Measurements from ENCODE around the gene LRPAP1. TPM values are rescaled to one million over a fixed set of nuclear protein-coding genes. Genes with fewer than 3 reads are reported as not detected.
"Not testable (repeated sequence)": the region's sequence is repeated elsewhere in the genome, so short reads cannot be mapped to it uniquely, and the experiment has no call there.

The LRPAP1 gene
- total RNA-seq, 1 experiment from 2014 or later = 171 TPM

DNA sequence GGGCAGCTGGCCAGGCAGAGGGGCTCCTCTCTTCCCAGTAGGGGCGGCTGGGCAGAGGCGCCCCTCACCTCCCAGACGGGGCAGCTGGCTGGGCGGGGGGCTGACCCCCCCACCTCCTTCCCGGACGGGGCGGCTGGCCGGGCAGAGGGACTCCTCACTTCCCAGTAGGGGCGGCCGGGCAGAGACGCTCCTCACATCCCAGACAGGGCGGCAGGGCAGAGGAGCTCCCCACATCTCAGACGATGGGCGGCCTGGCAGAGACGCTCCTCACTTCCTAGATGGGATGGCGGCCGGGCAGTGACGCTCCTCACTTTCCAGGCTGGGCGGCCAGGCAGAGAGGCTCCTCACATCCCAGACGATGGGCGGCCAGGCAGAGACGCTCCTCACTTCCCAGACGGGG is 6.7 kb upstream of the LRPAP1 start:
- BruUV-seq (replicated peaks); intact Hi-C loops (cut with micrococcal nuclease; ENCODE audit: unreplicated experiment); H3K4me1 ChIP-seq (ENCODE audit: insufficient read depth, low read length, poor library complexity, severe bottlenecking); H3K27ac ChIP-seq (ENCODE audit: low read depth, low read length, poor library complexity, severe bottlenecking); DNase-seq (ENCODE audit: low spot score); H3K4me3 ChIP-seq (ENCODE audit: low read depth, low read length, poor library complexity, severe bottlenecking); H3K27me3 ChIP-seq (replicated peaks; ENCODE audit: insufficient read depth, low read depth, low read length, poor library complexity); H3K36me3 ChIP-seq (ENCODE audit: insufficient read depth, low read length, poor library complexity, severe bottlenecking); CTCF ChIA-PET; H3K9me3 ChIP-seq (ENCODE audit: low read depth, low read length, poor library complexity, severe bottlenecking); POLR2A ChIA-PET (ENCODE audit: low non-redundant PET): not testable (repeated sequence)

DNA sequence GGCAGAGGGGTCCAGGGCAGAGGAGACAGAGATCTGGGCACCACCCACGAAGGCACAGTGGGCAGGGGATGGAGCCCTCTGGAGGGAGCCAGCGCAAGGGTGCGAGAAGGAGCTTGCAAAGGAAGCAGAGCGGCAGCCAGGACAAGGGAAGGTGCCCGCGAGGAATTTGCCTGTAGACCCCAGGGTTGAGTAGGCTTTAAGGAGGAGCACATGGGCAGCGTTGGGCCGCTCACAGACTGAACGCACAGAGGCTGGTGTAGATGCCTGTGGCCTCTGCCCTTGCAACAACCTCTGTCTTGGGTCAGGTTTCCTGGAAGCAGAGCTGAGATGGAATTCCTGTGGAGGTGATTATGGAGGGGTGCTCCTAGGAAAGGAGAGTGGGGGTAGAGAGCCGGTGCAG is 3.6 kb upstream of the LRPAP1 start:
- BruUV-seq (replicated peaks); H3K4me3 ChIP-seq (ENCODE audit: low read depth, low read length, poor library complexity, severe bottlenecking); H3K9me3 ChIP-seq (ENCODE audit: low read depth, low read length, poor library complexity, severe bottlenecking); CTCF ChIA-PET; H3K36me3 ChIP-seq (ENCODE audit: insufficient read depth, low read length, poor library complexity, severe bottlenecking); DNase-seq (ENCODE audit: low spot score); H3K27ac ChIP-seq (ENCODE audit: low read depth, low read length, poor library complexity, severe bottlenecking); H3K27me3 ChIP-seq (replicated peaks; ENCODE audit: insufficient read depth, low read depth, low read length, poor library complexity); intact Hi-C loops (cut with micrococcal nuclease; ENCODE audit: unreplicated experiment); POLR2A ChIA-PET (ENCODE audit: low non-redundant PET); H3K4me1 ChIP-seq (ENCODE audit: insufficient read depth, low read length, poor library complexity, severe bottlenecking): not testable (repeated sequence)

DNA sequence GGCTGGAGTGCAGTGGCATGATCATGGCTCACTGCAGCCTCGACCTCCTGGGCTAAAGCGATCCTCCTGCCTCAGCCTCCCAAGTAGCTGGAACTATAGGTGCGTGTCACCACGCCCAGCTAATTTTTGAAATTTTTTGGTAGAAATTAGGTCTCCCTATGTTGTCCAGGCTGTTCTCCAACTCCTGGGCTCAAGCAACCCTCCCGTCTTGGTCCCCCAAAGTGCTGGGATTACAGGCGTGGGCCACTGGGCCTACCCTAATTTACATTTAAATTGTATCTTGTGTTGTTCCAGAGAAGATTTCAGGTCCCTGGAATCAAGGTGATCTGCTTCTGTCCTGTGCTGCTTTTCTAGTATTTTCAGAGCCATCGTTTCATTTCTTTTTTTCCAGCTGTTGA is 1.2 kb upstream of the LRPAP1 start:
- H3K4me3 ChIP-seq (ENCODE audit: low read depth, low read length, poor library complexity, severe bottlenecking) = no peak overlapping the region
- H3K36me3 ChIP-seq (ENCODE audit: insufficient read depth, low read length, poor library complexity, severe bottlenecking) = peaks cover 8% of the 10 kb centered on the region
- peaks cover 7% of the 10 kb centered on the region for H3K4me1 ChIP-seq (ENCODE audit: insufficient read depth, low read length, poor library complexity, severe bottlenecking)
- no peak overlapping the region for H3K27ac ChIP-seq (ENCODE audit: low read depth, low read length, poor library complexity, severe bottlenecking)
- ChIA-PET CTCF (no interaction called here), POLR2A (ENCODE audit: low non-redundant PET) (no interaction called here)
- TF ChIP-seq, protein P1, sequence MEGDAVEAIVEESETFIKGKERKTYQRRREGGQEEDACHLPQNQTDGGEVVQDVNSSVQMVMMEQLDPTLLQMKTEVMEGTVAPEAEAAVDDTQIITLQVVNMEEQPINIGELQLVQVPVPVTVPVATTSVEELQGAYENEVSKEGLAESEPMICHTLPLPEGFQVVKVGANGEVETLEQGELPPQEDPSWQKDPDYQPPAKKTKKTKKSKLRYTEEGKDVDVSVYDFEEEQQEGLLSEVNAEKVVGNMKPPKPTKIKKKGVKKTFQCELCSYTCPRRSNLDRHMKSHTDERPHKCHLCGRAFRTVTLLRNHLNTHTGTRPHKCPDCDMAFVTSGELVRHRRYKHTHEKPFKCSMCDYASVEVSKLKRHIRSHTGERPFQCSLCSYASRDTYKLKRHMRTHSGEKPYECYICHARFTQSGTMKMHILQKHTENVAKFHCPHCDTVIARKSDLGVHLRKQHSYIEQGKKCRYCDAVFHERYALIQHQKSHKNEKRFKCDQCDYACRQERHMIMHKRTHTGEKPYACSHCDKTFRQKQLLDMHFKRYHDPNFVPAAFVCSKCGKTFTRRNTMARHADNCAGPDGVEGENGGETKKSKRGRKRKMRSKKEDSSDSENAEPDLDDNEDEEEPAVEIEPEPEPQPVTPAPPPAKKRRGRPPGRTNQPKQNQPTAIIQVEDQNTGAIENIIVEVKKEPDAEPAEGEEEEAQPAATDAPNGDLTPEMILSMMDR (conservative IDR thresholded peaks at IDR 0.05; ENCODE audit: low read depth, low read length) = no peak
- no peak for TF ChIP-seq EZH2 (IDR thresholded peaks at IDR 0.05; ENCODE audit: borderline replicate concordance, low read depth, low read length, poor library complexity, severe bottlenecking)
- no peak for DNase-seq (ENCODE audit: low spot score)
- no TSS peak for BruUV-seq (replicated peaks)
- no peaks in the 10 kb centered on the region for H3K9me3 ChIP-seq (ENCODE audit: low read depth, low read length, poor library complexity, severe bottlenecking)
- intact Hi-C loops (cut with micrococcal nuclease; ENCODE audit: unreplicated experiment) = no loop called here
- H3K27me3 ChIP-seq (replicated peaks; ENCODE audit: insufficient read depth, low read depth, low read length, poor library complexity) = peaks cover 7% of the 10 kb centered on the region

DNA sequence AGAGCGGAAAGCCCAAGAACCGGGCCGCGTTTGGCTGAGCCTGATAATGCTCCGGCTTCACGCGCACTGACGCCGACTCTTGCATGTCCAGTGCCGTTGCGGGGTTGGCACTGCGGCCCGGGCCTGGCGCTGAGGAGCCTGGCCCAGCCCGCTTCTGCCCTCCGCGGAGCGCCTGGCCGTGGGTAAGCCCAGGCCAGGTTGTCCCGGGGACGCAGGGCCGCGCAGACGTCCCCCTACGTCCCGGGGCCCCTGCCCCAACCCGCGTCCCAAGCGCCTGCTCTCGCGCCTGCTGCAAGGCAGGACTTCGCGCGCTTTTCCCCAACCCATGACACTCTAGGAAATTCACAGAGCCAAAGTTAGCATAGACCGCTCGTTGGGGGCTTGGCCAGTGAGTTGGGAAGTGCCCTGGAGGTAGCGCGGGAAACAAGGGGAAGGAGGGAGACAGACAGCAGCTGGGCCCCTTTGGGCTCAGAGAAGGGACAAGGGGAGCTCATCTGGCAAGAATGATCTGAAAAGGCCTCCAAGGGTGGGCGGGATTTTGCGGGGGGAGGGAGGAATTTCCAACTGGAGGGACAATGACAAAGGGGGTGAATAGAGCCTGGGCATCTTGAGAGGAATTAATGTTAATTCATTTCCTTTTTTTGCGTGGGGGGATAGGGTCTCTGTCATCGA is 665 bp upstream of the LRPAP1 start:
- Histone ChIP-seq H3K9me3 (ENCODE audit: low read depth, low read length, poor library complexity, severe bottlenecking) (no peaks in the 10 kb centered on the region), H3K27ac (ENCODE audit: low read depth, low read length, poor library complexity, severe bottlenecking) (no peak overlapping the region), H3K27me3 (replicated peaks; ENCODE audit: insufficient read depth, low read depth, low read length, poor library complexity) (peaks cover 7% of the 10 kb centered on the region), H3K36me3 (ENCODE audit: insufficient read depth, low read length, poor library complexity, severe bottlenecking) (peaks cover 10% of the 10 kb centered on the region), H3K4me1 (ENCODE audit: insufficient read depth, low read length, poor library complexity, severe bottlenecking) (peaks cover 7% of the 10 kb centered on the region), H3K4me3 (ENCODE audit: low read depth, low read length, poor library complexity, severe bottlenecking) (peak overlapping the region; percentile 91)
- intact Hi-C loops (cut with micrococcal nuclease; ENCODE audit: unreplicated experiment) = no loop called here
- DNase-seq (ENCODE audit: low spot score) = peak; percentile 17
- TF ChIP-seq, protein P1 (conservative IDR thresholded peaks at IDR 0.05; ENCODE audit: low read depth, low read length) = no peak
- BruUV-seq (replicated peaks) = no TSS peak
- CTCF ChIA-PET = no interaction called here
- POLR2A ChIA-PET (ENCODE audit: low non-redundant PET) = no interaction called here
